Lower lobe of right lung (tissue), 2 donors: ENCODE results near the gene CEACAM18. TPM values are rescaled to one million over a fixed set of nuclear protein-coding genes. Genes with fewer than 3 reads are reported as not detected.
A peak's percentile ranks its signal among the peaks of the same experiment; 100 is the strongest.
"Not testable (repeated sequence)": the region's sequence is repeated elsewhere in the genome, so short reads cannot be mapped to it uniquely, and the experiment has no call there.

Source experiments
- ATAC-seq, 2 donors: fragments of 200-7000 bp; cut with Tn5 transposase; one replicate each; pipeline ENCODE4 v1.9.1; 2020 to 2022; ENCODE audit warnings: mild to moderate bottlenecking in 2 of 2, moderate library complexity in 2 of 2
- DNase-seq: peaks from one replicate; pipeline ENCODE4 v3.0.0-alpha.2; 2020
- H3K27ac ChIP-seq: fragments of 200-600 bp; one replicate; pipeline ENCODE4 v1.8.0; 2022
- H3K27me3 ChIP-seq: fragments of 200-600 bp; one replicate; pipeline ENCODE4 v1.8.0; 2022; ENCODE audit warnings: low read depth
- H3K36me3 ChIP-seq: fragments of 200-600 bp; one replicate; pipeline ENCODE4 v1.8.0; 2022; ENCODE audit warnings: mild to moderate bottlenecking
- H3K4me1 ChIP-seq: fragments of 200-600 bp; one replicate; pipeline ENCODE4 v1.8.0; 2022
- H3K4me3 ChIP-seq: fragments of 200-600 bp; one replicate; pipeline ENCODE4 v1.8.0; 2022; ENCODE audit warnings: mild to moderate bottlenecking
- H3K9me3 ChIP-seq: fragments of 200-600 bp; one replicate; pipeline ENCODE4 v1.8.0; 2022
- intact Hi-C: fragments of 100-400 bp; cut with DNase I; formaldehyde crosslinking; loops from one replicate; pipeline ENCODE4 v1.11.0; 2022
- total RNA-seq: library from RNA; stranded (reverse); fragmentation: NEBNext Ultra II Directional; extraction: Animal tissue kit (Norgen Biotek cat#: 25700); gene quantifications from one replicate; pipeline ENCODE4 v1.2.1, GENCODE V29; 2021
- TF ChIP-seq, protein P1 (sequence below): fragments of 200-600 bp; IDR thresholded peaks from one replicate; pipeline ENCODE4 v1.8.0; 2022; ENCODE audit warnings: antibody characterized with exemption, mild to moderate bottlenecking
- donor health status: DM: no; HTN: yes; CAD: no; lungs with severe emphysema.

The CEACAM18 gene
- total RNA-seq, 1 donor from 2014 or later: not detected

DNA sequence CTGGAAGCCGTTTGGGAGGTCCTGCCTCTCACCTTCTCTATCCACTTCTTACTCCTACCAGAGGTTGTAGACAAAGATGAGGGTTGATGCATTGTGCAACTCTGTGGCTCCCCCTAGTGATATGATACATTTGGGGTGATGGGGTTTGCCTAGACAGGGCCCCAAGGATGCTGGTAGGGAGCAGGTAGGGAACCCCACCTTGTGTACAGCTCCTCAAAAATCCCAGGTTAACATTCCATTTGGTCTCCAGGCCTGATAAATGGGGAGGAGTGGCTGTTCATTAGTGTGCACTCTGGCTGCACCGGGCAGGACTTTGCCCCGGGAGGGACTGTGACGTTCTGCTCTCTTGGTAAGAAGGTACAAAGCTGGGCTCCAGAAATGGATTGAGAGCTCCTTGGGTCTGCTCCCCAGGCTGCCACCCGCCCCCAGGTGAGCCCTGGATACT lies 39.3 kb upstream of the CEACAM18 start:
- no peak overlapping the region for H3K27ac ChIP-seq
- intact Hi-C loops: no loop called here
- no peaks in the 10 kb centered on the region for H3K9me3 ChIP-seq
- TF ChIP-seq, protein P1, sequence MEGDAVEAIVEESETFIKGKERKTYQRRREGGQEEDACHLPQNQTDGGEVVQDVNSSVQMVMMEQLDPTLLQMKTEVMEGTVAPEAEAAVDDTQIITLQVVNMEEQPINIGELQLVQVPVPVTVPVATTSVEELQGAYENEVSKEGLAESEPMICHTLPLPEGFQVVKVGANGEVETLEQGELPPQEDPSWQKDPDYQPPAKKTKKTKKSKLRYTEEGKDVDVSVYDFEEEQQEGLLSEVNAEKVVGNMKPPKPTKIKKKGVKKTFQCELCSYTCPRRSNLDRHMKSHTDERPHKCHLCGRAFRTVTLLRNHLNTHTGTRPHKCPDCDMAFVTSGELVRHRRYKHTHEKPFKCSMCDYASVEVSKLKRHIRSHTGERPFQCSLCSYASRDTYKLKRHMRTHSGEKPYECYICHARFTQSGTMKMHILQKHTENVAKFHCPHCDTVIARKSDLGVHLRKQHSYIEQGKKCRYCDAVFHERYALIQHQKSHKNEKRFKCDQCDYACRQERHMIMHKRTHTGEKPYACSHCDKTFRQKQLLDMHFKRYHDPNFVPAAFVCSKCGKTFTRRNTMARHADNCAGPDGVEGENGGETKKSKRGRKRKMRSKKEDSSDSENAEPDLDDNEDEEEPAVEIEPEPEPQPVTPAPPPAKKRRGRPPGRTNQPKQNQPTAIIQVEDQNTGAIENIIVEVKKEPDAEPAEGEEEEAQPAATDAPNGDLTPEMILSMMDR: peak; percentile 35
- no peak overlapping the region for H3K4me3 ChIP-seq
- ATAC-seq: peak; percentile 61
- DNase-seq: no peak
- no peaks in the 10 kb centered on the region for H3K36me3 ChIP-seq
- H3K4me1 ChIP-seq: peaks cover 4% of the 10 kb centered on the region
- H3K27me3 ChIP-seq: peaks cover 53% of the 10 kb centered on the region

DNA sequence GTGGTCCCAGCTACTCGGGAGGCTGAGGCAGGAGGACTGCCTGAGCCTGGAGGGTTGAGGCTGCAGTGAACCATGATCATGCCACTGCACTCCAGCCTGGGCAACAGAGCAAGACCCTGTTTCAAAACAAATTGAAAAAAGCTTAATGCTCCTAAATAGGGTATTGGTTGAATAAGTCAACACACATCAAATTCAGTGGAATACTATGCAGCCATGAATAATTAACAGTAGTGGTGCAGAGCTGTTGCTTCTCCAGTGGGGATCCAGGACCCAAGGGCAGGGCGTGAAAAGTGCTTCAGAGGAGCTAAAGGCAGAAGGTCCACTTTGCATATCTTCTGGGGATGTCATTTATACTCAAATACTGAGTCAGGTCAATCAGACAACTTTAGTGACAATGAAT lies 38.3 kb upstream of the CEACAM18 start:
- no peak for ATAC-seq
- TF ChIP-seq, protein P1: no peak
- Histone ChIP-seq H3K4me3 (no peak overlapping the region), H3K27me3 (peaks cover 49% of the 10 kb centered on the region), H3K36me3 (no peaks in the 10 kb centered on the region), H3K4me1 (peaks cover 4% of the 10 kb centered on the region), H3K27ac (no peak overlapping the region), H3K9me3 (no peaks in the 10 kb centered on the region)
- no peak for DNase-seq
- intact Hi-C loops: no loop called here

DNA sequence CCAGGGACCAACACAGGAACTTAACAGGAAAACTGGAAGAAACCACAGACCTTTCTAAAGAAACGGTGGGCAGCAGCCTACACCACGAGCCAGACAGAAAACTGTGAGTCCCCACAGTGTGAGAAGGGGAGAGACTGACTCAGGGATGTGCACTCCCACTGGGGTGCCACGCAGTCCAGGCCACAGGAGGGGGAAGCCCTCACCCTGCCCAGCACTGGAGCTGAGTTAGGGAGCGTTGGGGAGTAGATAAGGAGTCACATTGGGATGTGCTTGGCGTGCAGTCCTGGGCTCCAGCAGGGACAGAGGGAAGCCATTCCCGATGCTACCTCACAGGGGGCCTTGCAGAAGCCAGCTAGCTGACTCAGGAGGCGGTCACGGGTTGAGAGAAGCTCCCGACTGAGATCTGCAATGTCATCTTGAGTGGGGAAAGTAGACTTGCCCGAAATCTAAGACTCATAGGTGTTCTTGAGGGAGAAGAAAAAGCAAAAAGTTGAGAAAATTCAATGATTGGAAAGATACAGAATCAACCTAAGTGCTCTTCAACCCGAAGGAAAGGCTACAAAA lies 37.4 kb upstream of the CEACAM18 start:
- no peaks in the 10 kb centered on the region for H3K9me3 ChIP-seq
- DNase-seq (no peak), ATAC-seq (peak; percentile 29 to 35)
- peaks cover 44% of the 10 kb centered on the region for H3K27me3 ChIP-seq
- intact Hi-C loops: no loop called here
- TF ChIP-seq, protein P1: no peak
- peak overlapping the region; percentile 17 for H3K4me3 ChIP-seq
- no peak overlapping the region for H3K27ac ChIP-seq
- peaks cover 4% of the 10 kb centered on the region for H3K4me1 ChIP-seq
- H3K36me3 ChIP-seq: no peaks in the 10 kb centered on the region

DNA sequence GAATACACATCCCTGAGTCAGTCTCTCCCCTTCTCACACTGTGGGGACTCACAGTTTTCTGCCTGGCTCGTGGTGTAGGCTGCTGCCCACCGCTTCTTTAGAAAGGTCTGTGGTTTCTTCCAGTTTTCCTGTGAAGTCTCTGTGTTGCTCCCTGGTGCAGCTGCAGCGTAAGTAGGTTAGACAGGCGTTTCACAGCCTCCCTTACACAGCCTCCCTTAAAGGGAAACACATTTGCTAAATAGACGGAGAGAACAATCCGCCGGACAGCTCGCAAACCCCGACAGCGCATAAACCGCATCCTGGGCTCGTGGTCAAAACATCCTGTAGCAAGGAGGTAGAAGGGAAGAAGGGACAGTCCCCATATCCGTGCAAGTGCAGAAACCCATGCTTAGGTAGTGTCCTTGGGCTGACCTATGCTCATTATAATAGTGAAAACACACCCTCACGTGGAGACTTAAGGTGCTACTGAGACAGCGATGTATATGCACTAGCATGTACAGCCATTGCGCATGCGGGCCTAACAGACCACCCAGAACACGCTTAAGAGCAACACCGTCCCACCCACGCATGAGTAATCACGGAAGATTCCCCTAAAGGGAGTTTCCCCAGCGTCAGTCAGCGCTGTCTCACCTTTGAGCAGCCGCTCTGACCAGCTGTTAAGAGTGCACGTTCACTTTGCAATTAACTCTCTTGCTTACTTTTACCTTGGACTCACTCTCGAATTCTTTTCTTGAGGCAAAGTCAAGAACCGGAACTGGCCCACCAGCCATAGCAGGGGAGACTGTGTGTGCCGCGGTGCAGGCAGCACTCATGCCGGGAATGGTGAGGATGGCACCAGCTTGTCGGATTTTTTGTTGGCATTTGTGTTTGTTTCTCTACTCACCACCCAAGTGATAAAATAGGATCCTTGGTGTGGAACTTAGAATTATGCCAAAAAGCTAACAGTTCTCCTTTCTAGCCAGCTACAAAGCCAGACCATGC lies 36.6 kb upstream of the CEACAM18 start:
- no peak overlapping the region for H3K27ac ChIP-seq
- H3K27me3 ChIP-seq: peaks cover 44% of the 10 kb centered on the region
- H3K9me3 ChIP-seq: no peaks in the 10 kb centered on the region
- H3K36me3 ChIP-seq: no peaks in the 10 kb centered on the region
- H3K4me3 ChIP-seq: peak overlapping the region; percentile 17
- DNase-seq: no peak
- intact Hi-C loops: no loop called here
- TF ChIP-seq, protein P1: no peak
- H3K4me1 ChIP-seq: peaks cover 4% of the 10 kb centered on the region
- peak; percentile 65 to 75 for ATAC-seq

DNA sequence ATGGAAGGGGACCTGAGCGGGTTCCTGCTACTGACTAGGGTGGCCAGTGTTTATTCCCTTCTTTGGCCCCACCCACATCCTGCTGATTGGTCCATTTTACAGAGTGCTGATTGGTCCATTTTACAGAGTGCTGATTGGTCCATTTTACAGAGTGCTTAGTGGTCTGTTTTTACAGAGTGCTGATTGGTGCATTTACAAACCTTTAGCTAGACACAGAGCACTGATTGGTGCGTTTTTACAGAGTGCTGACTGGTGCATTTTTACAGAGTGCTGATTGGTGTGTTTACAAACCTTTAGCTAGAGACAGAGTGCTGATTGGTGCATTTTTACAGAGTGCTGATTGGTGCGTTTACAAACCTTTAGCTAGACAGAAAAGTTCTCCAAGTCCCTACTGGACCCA lies 30.8 kb upstream of the CEACAM18 start:
- H3K4me3 ChIP-seq, intact Hi-C loops, H3K27ac ChIP-seq, H3K9me3 ChIP-seq, DNase-seq, H3K4me1 ChIP-seq, H3K36me3 ChIP-seq, ATAC-seq: not testable (repeated sequence)
- H3K27me3 ChIP-seq: peaks cover 23% of the 10 kb centered on the region

DNA sequence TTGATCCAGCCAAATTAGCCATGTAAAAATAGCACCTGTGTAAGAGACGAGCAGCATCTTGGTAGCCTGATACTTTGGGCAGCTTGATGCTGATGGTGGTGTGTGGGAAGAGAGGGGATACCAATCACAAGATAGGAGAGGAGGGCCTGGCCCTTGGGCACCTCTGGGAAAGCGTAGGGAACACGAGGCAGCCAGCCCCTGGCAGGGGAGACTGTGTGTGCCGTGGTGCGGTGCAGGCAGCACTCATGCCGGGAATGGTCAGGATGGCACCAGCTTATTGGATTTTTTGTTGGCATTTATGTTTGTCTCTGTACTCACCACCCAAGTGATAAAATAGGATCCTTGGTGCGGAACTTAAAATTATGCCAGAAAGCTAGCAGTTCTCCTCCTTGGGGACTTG lies 30.3 kb upstream of the CEACAM18 start:
- Histone ChIP-seq H3K27ac (no peak overlapping the region), H3K9me3 (no peaks in the 10 kb centered on the region), H3K4me1 (no peaks in the 10 kb centered on the region), H3K36me3 (no peaks in the 10 kb centered on the region), H3K27me3 (peaks cover 23% of the 10 kb centered on the region), H3K4me3 (no peak overlapping the region)
- TF ChIP-seq, protein P1: no peak
- ATAC-seq (no peak), DNase-seq (no peak)
- intact Hi-C loops: no loop called here
